Endometrial microvascular endothelial cells (primary cell): ENCODE data around the gene TP53RK. TPM values are rescaled to one million over a fixed set of nuclear protein-coding genes. Genes with fewer than 3 reads are reported as not detected.
"Not testable (repeated sequence)": the region's sequence is repeated elsewhere in the genome, so short reads cannot be mapped to it uniquely, and the experiment has no call there.

Source experiments
- in situ Hi-C: cut with HindIII; loops from 2 replicates; pipeline ENCODE4 v1.10.0; 2017; ENCODE audit warnings: low sequenced_read_pairs, low pct_unique_long_range_greater_than_20kb; ENCODE audit errors: inconsistent ontology term
- total RNA-seq: library from RNA; depleted of rRNA; stranded (reverse); fragments of >200 nt; gene quantifications from one replicate; pipeline ENCODE4 v1.2.3, GENCODE V29; 2015; ENCODE audit errors: inconsistent ontology term

Gene TP53RK
- total RNA-seq, 1 donor from 2014 or later = 31.6 TPM

DNA sequence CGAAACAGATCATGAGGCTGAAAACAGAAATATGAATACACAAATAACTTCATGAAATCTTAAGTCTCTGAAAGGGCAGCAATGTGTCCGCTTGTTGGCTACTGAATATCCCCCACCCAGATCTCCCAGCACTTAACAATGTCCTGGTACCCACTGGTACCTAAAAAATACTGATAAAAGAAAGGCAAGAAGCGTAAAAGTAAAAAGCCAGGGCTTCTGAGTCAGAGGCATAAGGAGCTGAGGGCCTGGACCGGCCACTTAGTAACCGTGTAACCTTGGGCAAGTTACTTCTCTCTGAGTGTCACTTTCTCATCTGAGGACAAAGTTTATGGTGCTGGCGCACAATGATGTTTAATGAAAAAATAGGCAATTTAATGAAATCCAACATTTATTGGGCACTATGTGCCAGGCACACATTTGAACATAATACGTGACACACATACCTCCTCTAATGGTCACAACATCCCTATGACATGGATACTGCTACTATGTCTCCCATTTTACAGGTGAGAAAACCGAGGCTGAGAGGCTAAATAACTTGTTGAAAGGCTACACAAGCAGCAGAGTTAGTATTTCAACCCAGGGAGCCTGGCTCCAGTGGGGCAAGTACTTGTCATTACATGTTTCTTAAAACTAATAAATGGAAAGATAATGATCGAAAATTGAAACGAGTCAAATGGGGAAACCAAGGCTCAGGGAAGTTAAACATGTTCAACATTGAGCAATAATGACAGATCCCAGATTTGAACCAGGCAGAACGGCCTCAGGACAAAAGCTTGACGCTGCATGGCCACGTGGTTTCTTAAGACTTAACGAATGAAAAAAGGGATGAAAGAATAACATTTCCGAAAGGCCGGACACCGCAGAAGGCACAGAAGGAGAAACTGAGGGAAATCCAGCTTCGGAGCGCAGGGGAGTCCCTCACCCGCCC lies 828 bp downstream of the TP53RK start:
- in situ Hi-C loops = no loop called here

DNA sequence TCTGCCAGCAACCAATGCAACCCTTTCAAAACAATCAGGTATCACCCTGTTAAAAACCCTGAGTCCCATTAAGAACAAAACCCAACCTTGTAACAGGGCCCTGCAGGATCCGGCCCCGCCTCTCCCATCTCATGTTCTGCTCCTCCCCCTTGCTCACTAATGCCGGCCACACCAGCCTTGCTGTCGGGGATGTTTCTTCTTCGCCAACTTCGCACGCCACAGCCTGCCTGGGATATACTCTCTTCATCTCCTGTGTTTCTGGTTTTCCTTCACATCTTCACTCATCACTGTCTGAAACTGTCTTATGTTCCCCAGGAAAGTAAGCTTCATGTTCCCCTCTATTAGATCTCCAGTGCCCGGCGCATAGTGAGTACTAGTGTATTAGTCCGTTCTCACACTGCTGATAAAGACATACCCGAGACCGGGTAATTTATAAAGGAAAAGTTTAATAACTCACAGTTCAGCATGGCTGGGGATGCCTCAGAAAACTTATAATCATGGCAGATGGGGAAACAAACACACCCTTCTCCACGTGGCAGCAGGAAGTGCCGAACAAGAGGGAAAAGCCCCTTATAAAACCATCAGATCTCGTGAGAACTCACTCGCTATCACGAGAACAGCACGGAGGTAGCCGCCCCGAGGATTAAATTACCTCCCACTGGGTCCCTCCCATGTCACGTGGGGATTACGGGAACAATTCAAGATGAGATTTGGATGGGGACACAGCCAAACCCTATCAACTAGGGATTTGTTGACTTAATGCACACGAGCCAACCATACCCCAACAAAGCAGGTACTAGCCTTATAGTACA lies 5.1 kb downstream of the TP53RK start:
- in situ Hi-C loops = no loop called here

DNA sequence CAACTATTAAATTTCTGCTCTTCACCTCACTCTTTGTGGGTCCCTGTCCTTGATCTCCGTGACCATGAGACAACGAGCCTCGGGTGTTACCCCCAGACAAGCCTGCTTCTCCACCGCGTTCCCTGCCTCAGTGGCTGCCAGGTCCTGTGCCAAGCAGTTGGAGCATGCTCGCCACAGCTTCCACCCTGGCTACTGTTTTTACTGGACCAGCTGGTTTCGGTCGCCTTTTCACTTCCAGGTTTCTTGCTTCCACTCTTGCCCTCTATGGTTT lies 5.6 kb downstream of the TP53RK start:
- in situ Hi-C loops = no loop called here

DNA sequence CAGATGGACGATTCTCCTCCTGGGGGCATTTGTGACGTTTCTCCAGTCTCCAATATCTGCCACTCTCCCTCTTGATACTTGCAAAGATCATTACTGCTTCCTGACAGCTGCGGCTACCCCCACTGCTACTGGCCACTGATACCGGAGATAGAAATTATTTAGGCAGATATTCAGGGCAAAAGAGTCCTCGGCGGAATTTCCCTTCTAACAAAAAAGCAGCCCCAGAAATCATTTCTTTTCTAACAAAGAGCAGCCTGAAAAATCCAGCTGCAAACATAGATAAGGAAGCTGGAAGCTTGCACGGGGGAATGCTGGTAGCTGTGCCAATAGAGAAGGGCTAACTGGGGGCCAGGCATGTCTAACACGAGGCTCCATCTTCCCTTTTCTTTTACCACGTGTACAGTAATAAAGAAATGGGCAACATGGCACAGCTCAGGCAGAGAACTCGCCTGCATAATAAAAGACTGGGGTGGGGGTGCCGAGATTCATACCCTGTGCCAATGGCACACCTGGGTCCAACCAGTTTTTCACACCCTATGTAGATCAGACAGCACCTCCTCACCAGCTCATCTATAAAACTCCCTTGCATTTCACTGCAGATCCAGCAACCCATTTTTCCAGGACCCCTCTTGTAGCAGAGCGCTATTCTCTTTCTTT lies 6.1 kb downstream of the TP53RK start:
- in situ Hi-C loops = no loop called here

DNA sequence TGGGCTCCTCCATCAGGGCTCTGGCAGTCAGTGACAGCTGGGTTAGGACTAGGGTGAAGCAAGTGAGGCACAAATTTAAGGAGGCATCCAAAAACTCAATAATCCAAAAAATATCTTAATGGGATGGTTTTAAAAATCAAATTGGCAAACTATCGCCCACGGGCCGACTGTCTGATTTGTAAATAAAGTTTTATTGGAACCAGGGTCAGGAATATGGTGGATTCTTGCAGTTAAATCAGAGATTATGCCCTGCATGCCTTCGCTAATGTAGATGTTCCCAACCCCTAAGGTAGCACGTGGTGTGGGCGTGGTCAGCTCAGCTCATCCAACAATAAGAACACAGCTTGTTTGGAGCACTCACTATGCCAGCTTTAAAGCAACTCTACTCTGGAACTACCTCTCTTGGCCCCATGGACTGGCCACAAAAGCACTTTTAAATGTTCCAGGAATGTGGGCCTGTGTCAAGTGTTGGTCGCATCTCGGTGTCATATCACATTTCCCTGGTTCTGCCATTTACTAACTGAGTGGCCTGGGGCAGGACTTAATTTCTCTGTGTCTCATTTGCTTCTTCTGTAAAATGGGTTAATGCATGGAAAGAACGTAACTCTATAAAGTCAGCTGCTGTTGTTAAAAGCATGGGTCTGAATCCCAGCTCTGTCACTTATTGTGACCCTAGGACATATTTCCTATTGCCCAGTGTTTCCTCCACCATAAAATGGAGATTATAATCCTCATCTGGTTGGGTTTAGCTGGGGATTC lies 7.0 kb downstream of the TP53RK start:
- in situ Hi-C loops = no loop called here

DNA sequence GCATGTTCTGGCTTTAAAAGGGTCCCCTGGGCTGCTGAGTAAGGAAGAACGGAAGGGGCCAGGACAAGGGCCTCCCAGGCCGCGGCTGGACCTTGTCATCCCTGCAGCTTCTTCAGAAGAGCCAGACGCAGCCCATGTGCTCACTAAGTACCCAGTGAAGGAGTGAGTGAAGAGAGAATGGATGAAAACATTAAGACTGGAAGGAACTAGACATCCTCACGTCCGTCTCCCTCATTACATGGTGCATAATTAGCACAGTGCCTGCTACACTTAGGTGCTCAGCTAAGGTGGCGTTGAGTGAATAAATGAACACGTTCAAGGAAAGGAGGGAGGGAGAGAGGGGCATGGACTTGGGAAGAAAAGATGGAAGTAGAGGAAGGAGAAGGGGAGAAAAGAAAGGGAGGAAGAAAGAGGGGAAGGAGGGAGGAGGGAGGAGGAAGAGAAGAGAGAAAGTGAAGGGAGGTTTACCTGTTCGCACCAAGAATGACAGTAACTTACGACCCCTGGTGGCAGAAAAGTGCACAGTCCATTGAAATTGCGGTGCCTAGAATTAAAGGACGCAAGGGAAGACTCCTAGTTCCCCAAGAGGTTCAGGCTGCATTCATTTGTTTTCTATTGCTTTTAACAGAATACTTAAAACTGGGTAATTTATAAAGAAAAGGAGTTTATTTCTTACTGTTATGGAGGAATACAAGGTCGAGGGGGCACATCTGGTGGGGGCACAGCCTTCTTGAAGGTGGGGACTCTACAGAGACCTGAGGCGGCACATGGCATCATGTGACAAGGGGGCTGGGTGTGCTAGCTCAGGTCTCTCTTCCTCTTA lies 8.0 kb downstream of the TP53RK start:
- in situ Hi-C loops = no loop called here

DNA sequence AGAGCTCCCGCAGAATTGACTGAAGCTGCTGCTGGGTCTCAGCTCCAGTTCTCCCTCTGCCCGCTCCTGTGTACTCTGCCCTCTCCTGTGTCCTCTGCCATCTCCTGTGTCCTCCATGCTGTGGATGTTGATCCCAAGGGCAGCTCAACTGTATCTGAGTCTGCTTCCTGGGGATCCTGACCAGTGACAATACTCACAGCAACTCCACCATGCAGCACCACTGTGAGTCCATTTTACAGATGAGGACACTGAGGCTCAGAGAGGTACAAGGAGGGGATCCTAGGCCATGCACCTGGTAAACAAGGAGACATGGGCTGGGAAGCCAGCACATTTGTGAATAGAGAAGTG lies 8.6 kb downstream of the TP53RK start:
- in situ Hi-C loops = no loop called here

DNA sequence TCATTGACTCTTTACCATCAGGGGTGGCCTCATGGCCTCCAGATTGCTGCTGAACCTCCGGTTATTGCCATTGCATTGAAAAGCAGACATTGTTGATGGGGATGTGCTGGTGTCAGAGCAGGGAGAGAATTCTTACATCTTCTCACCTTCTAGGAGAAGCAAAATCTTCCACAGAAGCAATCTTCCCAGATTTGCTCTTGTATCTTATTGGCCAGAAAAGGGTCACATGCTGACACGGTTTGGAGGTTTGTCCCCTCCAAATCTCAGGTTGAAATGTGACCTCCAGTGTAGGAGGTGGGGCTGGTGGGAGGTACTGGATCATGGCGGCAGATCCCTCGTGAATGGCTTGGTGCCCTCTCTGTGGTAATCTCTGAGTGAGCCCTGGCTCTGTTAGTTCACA lies 10.7 kb downstream of the TP53RK start:
- in situ Hi-C loops = no loop called here

DNA sequence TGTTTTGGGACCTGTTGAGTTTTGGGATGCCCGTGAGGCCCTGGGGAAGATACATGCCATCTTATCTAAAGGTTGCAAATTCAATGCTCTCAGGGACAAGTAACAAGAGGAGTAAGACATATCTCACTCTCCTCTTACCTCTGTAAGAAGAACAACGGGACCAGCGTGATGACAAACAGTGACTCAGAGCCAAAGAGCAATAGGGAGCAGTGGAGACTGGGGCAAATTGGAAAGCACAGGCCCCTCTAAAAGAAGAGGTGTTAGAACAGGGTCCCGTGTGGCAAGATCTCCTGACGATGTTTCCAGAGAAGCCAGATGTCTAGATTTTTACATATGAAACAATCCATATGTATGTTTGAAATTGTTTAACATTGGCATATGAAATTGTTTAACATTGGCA lies 11.6 kb downstream of the TP53RK start:
- in situ Hi-C loops = no loop called here

DNA sequence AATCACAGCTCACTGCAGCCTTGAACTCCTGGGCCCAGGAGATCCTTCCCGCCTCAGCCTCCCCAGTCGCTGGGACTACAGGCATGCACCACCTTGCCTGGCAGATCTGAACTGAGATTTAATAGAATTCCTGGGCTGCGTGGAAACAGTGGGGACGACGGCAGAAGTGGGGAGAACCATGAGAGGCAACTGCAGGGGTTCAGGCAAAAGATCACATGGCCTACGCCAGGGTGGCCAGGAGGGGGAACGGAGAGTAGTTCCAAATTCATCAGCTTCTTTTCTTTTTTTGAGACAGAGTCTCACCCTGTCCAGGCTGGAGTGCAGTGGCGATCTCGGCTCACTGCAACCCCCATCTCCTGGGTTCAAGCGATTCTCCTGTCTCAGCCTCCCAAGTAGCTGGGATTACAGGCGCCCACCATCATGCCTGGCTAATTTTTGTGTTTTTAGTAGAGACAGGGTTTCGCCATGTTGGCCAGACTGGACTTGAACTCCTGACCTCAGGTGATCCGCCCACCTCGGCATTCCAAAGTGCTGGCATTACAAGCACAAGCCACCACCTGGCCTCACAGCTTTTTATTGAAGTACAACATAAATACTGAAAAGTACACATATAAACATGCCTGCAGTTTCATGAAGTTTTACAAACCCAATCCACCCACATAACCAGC lies 12.5 kb downstream of the TP53RK start:
- in situ Hi-C loops = not testable (repeated sequence)

DNA sequence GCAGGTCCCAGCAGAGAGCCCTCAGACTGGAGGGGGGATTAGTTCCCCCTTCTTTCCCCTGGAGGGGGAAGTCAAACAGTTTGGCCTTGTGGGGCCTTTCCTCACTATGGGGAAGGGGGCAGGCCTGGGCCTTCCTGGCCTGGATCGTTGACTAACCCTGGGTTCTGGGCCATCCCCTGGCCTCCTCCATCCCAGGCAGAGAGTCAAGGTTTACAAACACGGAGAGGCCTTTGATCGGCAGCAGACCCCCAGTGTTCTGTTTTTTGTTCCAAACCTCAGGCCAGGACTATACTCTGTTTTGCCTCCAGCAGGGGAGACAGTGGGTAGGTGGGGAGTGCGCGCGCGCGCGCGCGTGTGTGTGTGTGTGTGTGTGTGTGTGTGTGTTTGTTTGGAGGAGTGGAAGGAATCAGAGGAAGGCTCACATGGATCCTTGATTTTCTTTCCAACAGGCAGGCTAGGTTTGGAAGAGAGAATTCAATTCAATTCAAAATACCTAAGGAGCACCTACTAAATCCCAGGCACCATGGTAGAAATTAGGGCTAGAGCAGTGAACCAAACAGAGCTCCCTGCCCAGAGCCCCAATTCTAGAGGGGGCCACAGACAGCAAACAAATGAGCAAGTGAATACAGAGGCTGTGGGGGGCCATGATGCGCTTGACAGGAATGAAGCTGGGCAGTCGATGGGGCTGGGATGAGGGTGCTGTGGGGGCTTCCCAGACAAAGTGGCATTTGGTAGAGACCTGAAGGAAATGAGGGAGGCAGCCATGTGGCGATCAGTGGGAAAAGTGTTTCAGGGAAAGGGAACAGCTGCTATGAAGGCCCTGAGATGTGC lies 14.8 kb downstream of the TP53RK start:
- in situ Hi-C loops = no loop called here

DNA sequence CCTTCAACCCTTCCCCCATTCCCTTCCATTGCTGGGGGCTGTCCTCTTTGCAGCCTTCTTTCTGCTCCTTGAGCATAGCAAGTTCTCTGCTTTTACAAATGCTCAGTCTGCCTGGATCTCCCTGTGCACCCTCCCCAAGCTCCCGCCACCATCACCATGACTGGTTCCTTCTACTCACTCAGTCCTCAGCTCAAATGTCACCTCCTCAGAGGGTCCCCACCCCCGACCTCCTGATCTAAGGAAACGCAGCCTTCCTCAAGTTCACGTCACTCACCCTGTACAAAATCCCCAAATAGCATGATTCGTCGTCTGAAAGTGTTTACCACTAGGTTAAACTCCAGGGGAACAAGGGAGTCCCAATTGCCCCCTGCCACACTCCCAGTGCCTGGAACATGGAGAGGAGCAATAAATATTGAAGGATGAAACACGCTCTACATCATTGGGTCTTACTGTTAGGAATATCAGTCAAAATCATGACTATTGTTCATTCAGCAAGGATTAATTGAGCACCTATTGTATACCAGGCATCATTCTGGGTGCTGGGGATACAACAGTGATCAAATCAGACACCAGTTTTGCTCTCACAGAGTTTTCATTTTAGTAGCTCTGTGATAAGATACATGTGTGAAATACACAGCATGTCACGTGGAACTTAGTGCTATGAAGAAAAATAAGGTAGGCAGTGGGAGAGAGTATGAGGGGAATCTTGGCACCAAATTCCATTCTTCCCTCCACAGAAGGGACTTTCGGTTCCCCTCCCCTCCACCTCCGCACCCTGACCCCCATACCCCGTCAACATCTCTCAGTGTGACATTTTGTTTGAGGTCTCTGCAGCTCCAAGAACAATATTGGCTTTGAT lies 15.6 kb downstream of the TP53RK start:
- in situ Hi-C loops = no loop called here

DNA sequence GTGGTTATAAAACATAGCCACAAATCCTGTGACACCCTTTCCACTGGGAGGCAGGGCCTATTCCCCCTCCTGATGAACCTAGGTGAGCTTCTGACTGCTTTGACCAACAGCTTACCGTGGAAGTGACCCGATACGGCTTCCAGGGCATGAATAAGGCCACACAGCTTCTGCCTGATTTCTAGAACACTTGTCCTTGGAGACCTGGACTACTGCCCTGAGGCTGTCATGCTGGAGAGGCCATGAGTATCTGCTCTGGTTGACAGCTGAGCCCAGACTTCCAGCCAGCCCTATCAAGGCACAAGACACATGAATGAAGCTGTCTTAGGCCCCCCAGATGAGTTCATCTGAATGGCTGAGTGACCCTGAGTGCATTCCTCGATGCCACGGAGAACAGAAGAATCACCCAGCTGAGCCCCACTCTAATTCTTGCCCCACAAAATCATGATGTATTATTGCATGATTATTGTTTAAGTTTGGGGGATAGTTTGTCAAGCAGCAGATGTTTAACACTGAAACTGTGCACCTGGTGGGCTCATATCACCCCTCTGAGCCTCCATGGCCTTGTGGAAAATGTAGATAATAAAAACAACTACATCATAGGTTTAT lies 16.6 kb downstream of the TP53RK start:
- in situ Hi-C loops = no loop called here

DNA sequence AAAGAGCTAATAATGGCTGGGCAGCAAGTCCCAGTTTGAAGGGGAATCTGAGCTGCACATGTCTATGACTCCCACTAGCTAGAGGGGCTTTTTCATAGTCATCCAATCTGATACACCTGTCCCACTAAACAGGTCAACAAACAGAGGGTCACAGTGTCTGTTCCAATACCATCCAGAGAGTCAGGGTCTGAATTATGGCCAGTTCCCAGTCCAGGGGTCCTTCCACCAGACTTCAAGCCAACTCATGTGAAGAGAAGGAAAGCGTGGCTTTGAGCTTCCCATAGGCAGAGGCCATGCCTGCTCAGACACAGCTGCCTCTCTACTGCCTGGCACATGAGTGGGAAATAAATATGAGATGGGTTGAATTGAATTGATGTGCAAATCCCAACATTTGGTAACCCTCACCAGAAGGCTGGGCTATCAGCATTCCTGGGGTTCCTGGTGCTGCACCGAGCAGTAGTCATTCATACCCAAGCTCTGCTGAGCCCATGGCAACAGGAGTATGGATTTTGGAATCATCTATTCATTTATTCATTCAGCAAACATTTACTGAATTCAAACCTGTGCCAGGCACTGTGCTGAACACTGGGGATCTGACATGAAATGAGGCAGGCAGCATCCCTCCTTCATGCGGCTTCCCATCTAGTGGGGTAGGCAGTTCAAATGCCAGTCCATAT lies 17.2 kb downstream of the TP53RK start:
- in situ Hi-C loops = no loop called here
